ENCODE results near the gene AUTS2. TPM values are rescaled to one million over a fixed set of nuclear protein-coding genes. Genes with fewer than 3 reads are reported as not detected.

AUTS2 gene
- total RNA-seq, 1 donor from 2014 or later = 53.0 TPM

DNA sequence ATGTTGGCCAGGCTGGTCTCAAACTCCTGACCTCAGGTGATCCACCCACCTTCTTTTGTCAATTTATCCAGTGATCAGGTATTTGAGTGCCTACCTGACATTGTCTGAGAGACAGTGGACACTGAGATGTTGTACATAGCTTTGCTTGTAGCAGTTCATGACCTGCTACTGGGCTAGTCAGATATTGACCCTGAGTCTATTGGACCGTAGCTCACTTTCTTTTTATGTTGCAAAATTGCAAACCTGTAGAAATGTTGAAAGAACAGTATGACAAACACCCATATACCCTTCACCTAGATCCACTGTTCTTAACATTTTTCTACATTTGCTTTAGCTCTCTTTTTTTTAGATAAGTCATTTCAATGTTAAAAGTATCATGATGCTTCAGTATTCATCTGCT, 1123.2 kb downstream of the AUTS2 start:
- H3K4me3 ChIP-seq = no peak overlapping the region
- H3K27ac ChIP-seq = no peak overlapping the region
- no peak for DNase-seq (ENCODE audit: extremely low spot score in 2 of 2)
- no peaks in the 10 kb centered on the region for H3K9me3 ChIP-seq
- H3K27me3 ChIP-seq = no peaks in the 10 kb centered on the region
- peaks cover 17% of the 10 kb centered on the region for H3K4me1 ChIP-seq
- no peaks in the 10 kb centered on the region for H3K36me3 ChIP-seq
- TF ChIP-seq POLR2A (IDR thresholded peaks at IDR 0.05) = no peak
- no peak for TF ChIP-seq POLR2AphosphoS5 (IDR thresholded peaks at IDR 0.05; ENCODE audit: insufficient read depth in 1 of 2, low read depth in 1 of 2)
- TF ChIP-seq, protein P1, sequence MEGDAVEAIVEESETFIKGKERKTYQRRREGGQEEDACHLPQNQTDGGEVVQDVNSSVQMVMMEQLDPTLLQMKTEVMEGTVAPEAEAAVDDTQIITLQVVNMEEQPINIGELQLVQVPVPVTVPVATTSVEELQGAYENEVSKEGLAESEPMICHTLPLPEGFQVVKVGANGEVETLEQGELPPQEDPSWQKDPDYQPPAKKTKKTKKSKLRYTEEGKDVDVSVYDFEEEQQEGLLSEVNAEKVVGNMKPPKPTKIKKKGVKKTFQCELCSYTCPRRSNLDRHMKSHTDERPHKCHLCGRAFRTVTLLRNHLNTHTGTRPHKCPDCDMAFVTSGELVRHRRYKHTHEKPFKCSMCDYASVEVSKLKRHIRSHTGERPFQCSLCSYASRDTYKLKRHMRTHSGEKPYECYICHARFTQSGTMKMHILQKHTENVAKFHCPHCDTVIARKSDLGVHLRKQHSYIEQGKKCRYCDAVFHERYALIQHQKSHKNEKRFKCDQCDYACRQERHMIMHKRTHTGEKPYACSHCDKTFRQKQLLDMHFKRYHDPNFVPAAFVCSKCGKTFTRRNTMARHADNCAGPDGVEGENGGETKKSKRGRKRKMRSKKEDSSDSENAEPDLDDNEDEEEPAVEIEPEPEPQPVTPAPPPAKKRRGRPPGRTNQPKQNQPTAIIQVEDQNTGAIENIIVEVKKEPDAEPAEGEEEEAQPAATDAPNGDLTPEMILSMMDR (IDR thresholded peaks at IDR 0.05) = no peak
- intact Hi-C loops (cut with DNase I) = no loop called here

DNA sequence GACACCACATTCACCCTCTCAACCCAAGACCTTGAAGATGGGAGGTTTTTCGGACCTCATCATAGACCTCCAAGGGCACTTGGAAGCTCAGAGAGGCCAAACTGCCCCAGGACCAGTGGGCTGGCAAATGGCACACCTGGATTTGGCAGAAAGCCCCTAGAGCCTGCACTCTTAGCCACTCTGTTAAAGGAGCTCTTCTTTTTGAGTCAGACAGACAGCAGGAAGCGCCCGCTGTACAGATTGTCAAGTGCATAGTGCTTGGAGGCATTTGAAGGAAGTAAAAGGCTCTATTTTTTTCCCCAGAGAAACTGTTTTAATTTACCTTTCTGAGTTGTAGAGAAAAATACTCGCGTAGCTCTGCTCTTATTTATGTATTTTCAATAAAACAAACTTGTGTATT, 1125.1 kb downstream of the AUTS2 start:
- no peak overlapping the region for H3K27ac ChIP-seq
- no peak for DNase-seq (ENCODE audit: extremely low spot score in 2 of 2)

GRCh38 chr7:70725448-70725847, 1127.2 kb downstream of the AUTS2 start:
- Histone ChIP-seq H3K27me3 (no peaks in the 10 kb centered on the region), H3K4me1 (peaks cover 21% of the 10 kb centered on the region), H3K9me3 (no peaks in the 10 kb centered on the region), H3K27ac (no peak overlapping the region), H3K36me3 (no peaks in the 10 kb centered on the region), H3K4me3 (no peak overlapping the region)
- DNase-seq (ENCODE audit: extremely low spot score in 2 of 2) = no peak
- TF ChIP-seq POLR2AphosphoS5 (IDR thresholded peaks at IDR 0.05; ENCODE audit: insufficient read depth in 1 of 2, low read depth in 1 of 2) = no peak
- TF ChIP-seq, protein P1 (IDR thresholded peaks at IDR 0.05) = no peak
- TF ChIP-seq POLR2A (IDR thresholded peaks at IDR 0.05) = no peak
- intact Hi-C loops (cut with DNase I) = no loop called here

More for the DNA sequence above, 1125.1 kb downstream of the AUTS2 start:
- Histone ChIP-seq H3K36me3 (no peaks in the 10 kb centered on the region), H3K27me3 (no peaks in the 10 kb centered on the region), H3K4me1 (peaks cover 23% of the 10 kb centered on the region), H3K4me3 (no peak overlapping the region), H3K9me3 (no peaks in the 10 kb centered on the region)
- intact Hi-C loops (cut with DNase I) = no loop called here
- TF ChIP-seq POLR2A (IDR thresholded peaks at IDR 0.05) (no peak), POLR2AphosphoS5 (IDR thresholded peaks at IDR 0.05; ENCODE audit: insufficient read depth in 1 of 2, low read depth in 1 of 2) (no peak)
- TF ChIP-seq, protein P1 (IDR thresholded peaks at IDR 0.05) = no peak

DNA sequence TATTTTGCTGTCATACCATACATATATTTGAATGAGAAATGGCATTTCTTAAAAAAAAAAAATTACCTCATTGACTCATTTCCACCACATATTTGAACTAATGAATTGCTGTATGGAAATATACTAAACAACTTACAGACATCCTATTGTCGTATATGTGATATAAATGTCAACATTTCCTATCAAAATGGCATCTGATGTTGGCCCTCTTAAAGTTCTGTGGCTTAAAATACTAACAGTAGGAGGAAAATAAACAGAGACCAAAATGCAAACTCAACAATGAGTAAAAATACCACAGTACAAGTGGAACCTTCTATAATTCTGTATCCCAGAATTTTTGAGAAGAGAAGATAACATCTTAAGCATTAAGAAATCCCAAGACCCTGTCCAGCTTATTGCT, 1128.0 kb downstream of the AUTS2 start:
- intact Hi-C loops (cut with DNase I) = no loop called here
- H3K27ac ChIP-seq = no peak overlapping the region
- TF ChIP-seq, protein P1 (IDR thresholded peaks at IDR 0.05) = no peak
- no peak for TF ChIP-seq POLR2A (IDR thresholded peaks at IDR 0.05)
- no peak for TF ChIP-seq POLR2AphosphoS5 (IDR thresholded peaks at IDR 0.05; ENCODE audit: insufficient read depth in 1 of 2, low read depth in 1 of 2)
- H3K4me1 ChIP-seq = peaks cover 18% of the 10 kb centered on the region
- H3K4me3 ChIP-seq = no peak overlapping the region
- H3K27me3 ChIP-seq = no peaks in the 10 kb centered on the region
- no peaks in the 10 kb centered on the region for H3K36me3 ChIP-seq
- DNase-seq (ENCODE audit: extremely low spot score in 2 of 2) = no peak
- H3K9me3 ChIP-seq = no peaks in the 10 kb centered on the region

- no peak overlapping the region for H3K4me3 ChIP-seq
- H3K27ac ChIP-seq = no peak overlapping the region
- TF ChIP-seq POLR2A (IDR thresholded peaks at IDR 0.05) (no peak), POLR2AphosphoS5 (IDR thresholded peaks at IDR 0.05; ENCODE audit: insufficient read depth in 1 of 2, low read depth in 1 of 2) (no peak)
- no peaks in the 10 kb centered on the region for H3K27me3 ChIP-seq
- no peak for DNase-seq (ENCODE audit: extremely low spot score in 2 of 2)
- no peaks in the 10 kb centered on the region for H3K9me3 ChIP-seq
- intact Hi-C loops (cut with DNase I) = no loop called here
- peaks cover 18% of the 10 kb centered on the region for H3K4me1 ChIP-seq
- H3K36me3 ChIP-seq = no peaks in the 10 kb centered on the region
Observed at GRCh38 chr7:70726951-70727378, 1128.7 kb downstream of the AUTS2 start.

All from vagina (tissue), 2 donors.